ENCODE results near the gene TMC8.

GRCh38 chr17:78174870-78175642, 44.5 kb downstream of the TMC8 start:
- TF ChIP-seq CTCF (IDR thresholded peaks at IDR 0.05) (no peak), POLR2A (IDR thresholded peaks at IDR 0.05) (peak in 1 of 2 donors; percentile 1)

Data from adrenal gland (tissue), 5 donors.